K562 (cell line): ENCODE measurements around the gene DEDD. TPM values are rescaled to one million over a fixed set of nuclear protein-coding genes. Genes with fewer than 3 reads are reported as not detected.

Experiments used
- HBP1 ChIP-seq: fragments of 450-650 bp; formaldehyde crosslinking; IDR thresholded peaks from 2 replicates; pipeline ENCODE4 v1.4.0; 2022; ENCODE audit warnings: missing genetic modification characterization
- HMG20A ChIP-seq: fragments of 450-650 bp; formaldehyde crosslinking; conservative IDR thresholded peaks from 2 replicates; pipeline ENCODE4 v1.4.0; 2020; ENCODE audit warnings: mild to moderate bottlenecking, mixed read lengths
- HMG20B ChIP-seq: fragments of 250-450 bp; sonication (Bioruptor Pico); IDR thresholded peaks from 2 replicates; pipeline ENCODE4 v1.5.0; 2021; ENCODE audit warnings: mild to moderate bottlenecking
- KLF13 ChIP-seq: fragments of 450-650 bp; IDR thresholded peaks from 2 replicates; pipeline ENCODE4 v1.6.1; 2016; ENCODE audit warnings: missing genetic modification characterization, low read depth, mild to moderate bottlenecking, missing compliant biosample characterization, moderate library complexity, borderline replicate concordance
- MCM5 ChIP-seq: fragments of 450-650 bp; IDR thresholded peaks from 2 replicates; pipeline ENCODE4 v1.6.1; 2016; ENCODE audit warnings: low read depth
- MXI1 ChIP-seq: IDR thresholded peaks from 2 replicates; pipeline ENCODE4 v1.6.1; 2011; ENCODE audit warnings: low read depth, mild to moderate bottlenecking, improper control_type of control experiment, low read length
- NCOR1 ChIP-seq: fragments of 450-650 bp; IDR thresholded peaks from 2 replicates; pipeline ENCODE4 v1.6.1; 2016; ENCODE audit warnings: mild to moderate bottlenecking, moderate library complexity
- NELFE ChIP-seq: IDR thresholded peaks from 2 replicates; pipeline ENCODE4 v1.6.1; 2011; ENCODE audit warnings: mild to moderate bottlenecking; ENCODE audit not compliant: insufficient read depth, insufficient read length
- NFRKB ChIP-seq: fragments of 450-650 bp; IDR thresholded peaks from 2 replicates; pipeline ENCODE4 v1.6.1; 2016; ENCODE audit warnings: low read depth
- POU5F1 ChIP-seq: fragments of 150-350 bp; IDR thresholded peaks from 2 replicates; pipeline ENCODE4 v1.6.1; 2014; ENCODE audit warnings: borderline replicate concordance, low read length, low read depth, mild to moderate bottlenecking; ENCODE audit not compliant: partially characterized antibody
- PREB ChIP-seq: sonication (generic); formaldehyde crosslinking; IDR thresholded peaks from 2 replicates; pipeline ENCODE4 v1.8.1; 2023; ENCODE audit warnings: mild to moderate bottlenecking, missing genetic modification reagents
- THAP7 ChIP-seq: fragments of 250-450 bp; sonication (Bioruptor Pico); IDR thresholded peaks from 2 replicates; pipeline ENCODE4 v1.5.0; 2021
- U2AF1 ChIP-seq: fragments of 200-400 bp; formaldehyde crosslinking; optimal IDR thresholded peaks from 2 replicates; pipeline ENCODE3; 2017; ENCODE audit warnings: mild to moderate bottlenecking, low read depth, low read length, moderate library complexity
- XRCC3 ChIP-seq: fragments of 450-650 bp; IDR thresholded peaks from 2 replicates; pipeline ENCODE4 v1.6.1; 2017; ENCODE audit warnings: mild to moderate bottlenecking, moderate library complexity
- ZC3H8 ChIP-seq: fragments of 450-650 bp; IDR thresholded peaks from 2 replicates; pipeline ENCODE4 v1.6.1; 2017
- ZNF512 ChIP-seq: IDR thresholded peaks from 2 replicates; pipeline ENCODE4 v1.6.1; 2016; ENCODE audit warnings: missing genetic modification characterization, missing compliant biosample characterization
- ZNF518B ChIP-seq: fragments of 250-450 bp; sonication (Bioruptor Pico); IDR thresholded peaks from 2 replicates; pipeline ENCODE4 v1.5.0; 2021; ENCODE audit warnings: mild to moderate bottlenecking, moderate library complexity
- ZNF717 ChIP-seq: fragments of 250-450 bp; sonication (Bioruptor Pico); IDR thresholded peaks from 2 replicates; pipeline ENCODE4 v1.5.0; 2021
- polyA plus RNA-seq, 8 experiments: library from polyadenylated mRNA; depleted of rRNA in 4 of 8; stranded (reverse) in 5 of 8; unstranded in 3 of 8; fragments of >200 nt; fragmentation: Nextera tagmentation in 2 of 8; fragmentation: Illumina TruSeq in 1 of 8; extraction: Ambion mirVana in 2 of 8; extraction: Trizol in 1 of 8; gene quantifications; 2 replicates each; pipeline versions ENCODE4 v1.2.1 to v1.2.3, GENCODE V29; 2011 to 2014; ENCODE audit warnings: inconsistent platforms in 1 of 8, missing spikeins in 1 of 8
- total RNA-seq, 7 experiments: library from RNA; depleted of rRNA in 6 of 7; stranded (reverse); fragments of >200 nt in 6 of 7; fragmentation: Illumina TruSeq in 2 of 7; extraction: Trizol in 2 of 7; gene quantifications; 2 replicates each; pipeline versions ENCODE4 v1.2.1 to v1.2.3, GENCODE V29; 2011 to 2021; ENCODE audit warnings: low replicate concordance in 1 of 7

The DEDD gene
- total and polyA plus RNA-seq, 9 of the 15 experiments (the other 6 are each of a cell fraction or from before 2014, with no cell fraction given): 11.6 to 41.0 (median 16.8) TPM

GRCh38 chr1:161117759-161118581 is 14.5 kb downstream of the DEDD start, which contains the start of the genes NIT1 and PFDN2 (continued):
- no peak for TF ChIP-seq POU5F1
- TF ChIP-seq NELFE: no peak
- TF ChIP-seq PREB (CRISPR knock-in tag): no peak
- peak; percentile 86 for TF ChIP-seq NFRKB
- TF ChIP-seq MXI1: peak; percentile 37; the same call in 1 of the 2 replicates
- TF ChIP-seq HBP1 (CRISPR knock-in tag): no peak
- no peak for TF ChIP-seq THAP7 (CRISPR knock-in tag)
- TF ChIP-seq ZNF717 (CRISPR knock-in tag): no peak
- no peak for TF ChIP-seq XRCC3
- TF ChIP-seq ZNF518B (CRISPR knock-in tag): no peak
- no peak for TF ChIP-seq ZNF512 (tag)
- no peak for TF ChIP-seq HMG20A (CRISPR knock-in tag)
- TF ChIP-seq U2AF1: no peak
- no peak for TF ChIP-seq ZC3H8
- TF ChIP-seq HMG20B (CRISPR knock-in tag): no peak
- no peak for TF ChIP-seq MCM5
- TF ChIP-seq KLF13: peak; percentile 98
- no peak for TF ChIP-seq NCOR1
